OCI-LY7 (cell line): ENCODE data around the gene PTDSS2. TPM values are rescaled to one million over a fixed set of nuclear protein-coding genes. Genes with fewer than 3 reads are reported as not detected.

Experiments used
- BruUV-seq: library from RNA; stranded (reverse); fragments of 400-500 nt; replicated peaks from 2 replicates; lab custom pipeline; 2021; lab: Mats Ljungman, UMichigan
- CTCF ChIA-PET: fragments of 300-600 bp; sonication (Branson Sonifier 250); formaldehyde crosslinking; loops from one replicate; lab custom pipeline; 2022; ENCODE audit warnings: antibody characterized with exemption; ENCODE audit not compliant: unreplicated experiment; lab: Charles Lee
- POLR2A ChIA-PET: fragments of 300-600 bp; sonication (Branson Sonifier 250); formaldehyde crosslinking; loops from one replicate; lab custom pipeline; 2022; ENCODE audit warnings: antibody characterized with exemption; lab: Charles Lee
- DNase-seq: peaks from one replicate; pipeline ENCODE4 v3.0.0-alpha.2; 2015; ENCODE audit warnings: low spot score
- H2AFZ ChIP-seq: fragments of 200-600 bp; sonication (generic), shearing (Covaris generic); 2 replicates; pipeline ENCODE4 v1.6.1; 2014; ENCODE audit warnings: mild to moderate bottlenecking, antibody characterized with exemption, low read length, moderate library complexity
- H3K27ac ChIP-seq: fragments of 200-600 bp; sonication (generic); 2 replicates; pipeline ENCODE4 v1.5.1; 2014; ENCODE audit warnings: mixed run types, low read depth, mild to moderate bottlenecking, moderate library complexity, low read length, inconsistent platforms; ENCODE audit not compliant: poor library complexity, severe bottlenecking
- H3K36me3 ChIP-seq: fragments of 200-600 bp; sonication (generic); 2 replicates; pipeline ENCODE4 v1.6.1; 2014; ENCODE audit warnings: mild to moderate bottlenecking, antibody characterized with exemption, low read length, moderate library complexity, mixed read lengths; ENCODE audit not compliant: insufficient read depth
- H3K4me1 ChIP-seq: fragments of 200-600 bp; sonication (generic); 2 replicates; pipeline ENCODE4 v1.5.1; 2014; ENCODE audit warnings: mild to moderate bottlenecking, low read length; ENCODE audit not compliant: insufficient read depth, poor library complexity, severe bottlenecking
- H3K4me2 ChIP-seq: fragments of 200-600 bp; sonication (generic); 2 replicates; pipeline ENCODE4 v1.6.1; 2014; ENCODE audit warnings: mild to moderate bottlenecking, low read length
- H3K4me3 ChIP-seq: fragments of 200-600 bp; sonication (generic); 2 replicates; pipeline ENCODE4 v1.5.1; 2014; ENCODE audit warnings: mild to moderate bottlenecking, low read depth, low read length; ENCODE audit not compliant: poor library complexity, severe bottlenecking
- H3K79me2 ChIP-seq: fragments of 200-600 bp; sonication (generic); 2 replicates; pipeline ENCODE4 v1.6.1; 2016; ENCODE audit warnings: low read depth, mild to moderate bottlenecking, low read length, moderate library complexity, mixed read lengths; ENCODE audit not compliant: insufficient read depth
- H3K9me2 ChIP-seq: fragments of 200-600 bp; sonication (generic); 2 replicates; pipeline ENCODE4 v1.6.1; 2016; ENCODE audit warnings: mild to moderate bottlenecking, low read length, mixed read lengths; ENCODE audit not compliant: insufficient read depth
- H3K9me3 ChIP-seq: fragments of 200-600 bp; sonication (generic); 2 replicates; pipeline ENCODE4 v1.6.1; 2014; ENCODE audit warnings: mild to moderate bottlenecking, mixed run types, low read length, mixed read lengths
- H4K20me1 ChIP-seq: fragments of 200-600 bp; sonication (generic); 2 replicates; pipeline ENCODE4 v1.6.1; 2014; ENCODE audit warnings: mild to moderate bottlenecking, antibody characterized with exemption, low read length, moderate library complexity, mixed read lengths; ENCODE audit not compliant: insufficient read depth
- CTCF ChIP-seq: fragments of 200-600 bp; sonication (generic); conservative IDR thresholded peaks from 2 replicates; pipeline ENCODE4 v1.5.1; 2014; ENCODE audit warnings: mild to moderate bottlenecking, antibody characterized with exemption, low read length, moderate library complexity, mixed read lengths
- EZH2phosphoT487 ChIP-seq: fragments of 200-600 bp; sonication (generic); IDR thresholded peaks from 2 replicates; pipeline ENCODE4 v1.6.1; 2018; ENCODE audit warnings: low read depth, borderline replicate concordance, mild to moderate bottlenecking, mixed run types, antibody characterized with exemption, low read length, moderate library complexity, mixed read lengths
- intact Hi-C: fragments of 100-400 bp; cut with micrococcal nuclease; formaldehyde crosslinking; loops from one replicate; pipeline ENCODE4 v1.10.0; 2022; ENCODE audit not compliant: unreplicated experiment
- small RNA-seq: library from RNA; depleted of rRNA; stranded (forward); fragments of <200 nt; gene quantifications from one replicate; pipeline ENCODE3, GENCODE V24; 2014
- total RNA-seq, 2 experiments: library from RNA; depleted of rRNA in 1 of 2; stranded (reverse); fragments of >200 nt in 1 of 2; shearing (Covaris generic) in 1 of 2; gene quantifications; 2 replicates each; pipeline ENCODE4 v1.2.3, GENCODE V29; 2014 to 2022

The PTDSS2 gene
- total RNA-seq, 2 experiments from 2014 or later = 27.8 to 32.7 TPM

GRCh38 chr11:538431-539051, 88.5 kb downstream of the PTDSS2 start:
- ChIA-PET POLR2A (no interaction called here), CTCF (no interaction called here)
- TF ChIP-seq CTCF (no peak), EZH2phosphoT487 (no peak)
- Histone ChIP-seq H3K9me3 (no peaks in the 10 kb centered on the region), H3K27ac (no peak overlapping the region), H3K4me3 (peak overlapping the region; percentile 77), H3K9me2 (no peaks in the 10 kb centered on the region), H3K4me2 (peak overlapping the region; percentile 94), H3K79me2 (no peaks in the 10 kb centered on the region), H4K20me1 (no peaks in the 10 kb centered on the region), H2AFZ (no peak overlapping the region), H3K4me1 (peaks cover 32% of the 10 kb centered on the region), H3K36me3 (peaks cover 3% of the 10 kb centered on the region; the same call in 1 of the 2 replicates)
- BruUV-seq = no TSS peak
- DNase-seq = no peak
- intact Hi-C loops = loop anchor here (5.0 kb wide), 1 partner anchor 91 kb away; no protein-coding TSS in a partner anchor

- TF ChIP-seq EZH2phosphoT487 = no peak
- TF ChIP-seq CTCF = no peak
- no peaks in the 10 kb centered on the region for H3K79me2 ChIP-seq
- no peaks in the 10 kb centered on the region for H3K9me2 ChIP-seq
- no peaks in the 10 kb centered on the region for H4K20me1 ChIP-seq
- POLR2A ChIA-PET = no interaction called here
- no peak overlapping the region for H3K4me2 ChIP-seq
- no peak for DNase-seq
- peaks cover 24% of the 10 kb centered on the region for H3K4me1 ChIP-seq
- H3K4me3 ChIP-seq = no peak overlapping the region
- intact Hi-C loops = loop anchor here (5.0 kb wide), 1 partner anchor 93 kb away; no protein-coding TSS in a partner anchor
- no peaks in the 10 kb centered on the region for H3K9me3 ChIP-seq
- no peak overlapping the region for H3K27ac ChIP-seq
- no peak overlapping the region for H2AFZ ChIP-seq
- CTCF ChIA-PET = interaction anchor here (0.6 kb wide), 1 partner anchor 217 kb away, joined by 3 read pairs; no protein-coding TSS in a partner anchor
- H3K36me3 ChIP-seq = no peaks in the 10 kb centered on the region
- BruUV-seq = no TSS peak
Observed at GRCh38 chr11:539971-540481, 89.9 kb downstream of the PTDSS2 start.

Small RNA genes within 50 kb of the gene (small RNA-seq; reads per million reads assigned to genes)
- gene RN7SL838P = not detected

Other genes with a start within 250 kb of the PTDSS2 start
- 12.3 and 16.2 TPM in 2 replicates for gene BET1L, start 242.9 kb upstream of the PTDSS2 start, total RNA-seq (2014; rRNA removed; shearing (Covaris generic))
- 45.5 and 47.4 TPM in 2 replicates for gene BET1L, start 242.9 kb upstream of the PTDSS2 start, total RNA-seq (2022)
- gene RIC8A, start 242.6 kb upstream of the PTDSS2 start, total RNA-seq (2014; rRNA removed; shearing (Covaris generic)) = 125 and 136 TPM in 2 replicates
- 92.0 and 97.6 TPM in 2 replicates for gene RIC8A, start 242.6 kb upstream of the PTDSS2 start, total RNA-seq (2022)
- 8.5 and 10.3 TPM in 2 replicates for gene SIRT3, start 213.9 kb upstream of the PTDSS2 start, total RNA-seq (2014; rRNA removed; shearing (Covaris generic))
- gene SIRT3, start 213.9 kb upstream of the PTDSS2 start, total RNA-seq (2022) = 18.5 and 21.0 TPM in 2 replicates
- 146 and 156 TPM in 2 replicates for gene PSMD13, start 213.3 kb upstream of the PTDSS2 start, total RNA-seq (2014; rRNA removed; shearing (Covaris generic))
- gene PSMD13, start 213.3 kb upstream of the PTDSS2 start, total RNA-seq (2022) = 134 and 154 TPM in 2 replicates
- 0.25 and 0.39 TPM in 2 replicates for gene NLRP6, start 171.9 kb upstream of the PTDSS2 start, total RNA-seq (2014; rRNA removed; shearing (Covaris generic))
- gene NLRP6, start 171.9 kb upstream of the PTDSS2 start, total RNA-seq (2022) = 0.65 and 2.0 TPM in 2 replicates
- gene PGGHG, start 161.2 kb upstream of the PTDSS2 start, total RNA-seq (2014; rRNA removed; shearing (Covaris generic)) = 6.3 and 7.0 TPM in 2 replicates
- 0.93 and 1.2 TPM in 2 replicates for gene PGGHG, start 161.2 kb upstream of the PTDSS2 start, total RNA-seq (2022)
- gene IFITM5, start 150.8 kb upstream of the PTDSS2 start, total RNA-seq (2014; rRNA removed; shearing (Covaris generic)) = not detected in 2 replicates
- gene IFITM5, start 150.8 kb upstream of the PTDSS2 start, total RNA-seq (2022) = not detected in 2 replicates
- 9.5 and 22.1 TPM in 2 replicates for gene IFITM2, start 142.5 kb upstream of the PTDSS2 start, total RNA-seq (2014; rRNA removed; shearing (Covaris generic))
- 110 and 117 TPM in 2 replicates for gene IFITM2, start 142.5 kb upstream of the PTDSS2 start, total RNA-seq (2022)
- 30.3 and 36.4 TPM in 2 replicates for gene IFITM1, start 136.2 kb upstream of the PTDSS2 start, total RNA-seq (2014; rRNA removed; shearing (Covaris generic))
- gene IFITM1, start 136.2 kb upstream of the PTDSS2 start, total RNA-seq (2022) = 72.4 TPM in 2 replicates
- gene IFITM3, start 129.4 kb upstream of the PTDSS2 start, total RNA-seq (2014; rRNA removed; shearing (Covaris generic)) = 0.95 and 1.5 TPM in 2 replicates
- 1.5 and 2.2 TPM in 2 replicates for gene IFITM3, start 129.4 kb upstream of the PTDSS2 start, total RNA-seq (2022)
- not detected in 2 replicates for gene B4GALNT4, start 80.8 kb upstream of the PTDSS2 start, total RNA-seq (2014; rRNA removed; shearing (Covaris generic))
- gene B4GALNT4, start 80.8 kb upstream of the PTDSS2 start, total RNA-seq (2022) = not detected in 2 replicates
- not detected in 2 replicates for gene PKP3, start 56.1 kb upstream of the PTDSS2 start, total RNA-seq (2014; rRNA removed; shearing (Covaris generic))
- not detected in 2 replicates for gene PKP3, start 56.1 kb upstream of the PTDSS2 start, total RNA-seq (2022)
- 36.9 and 57.2 TPM in 2 replicates for gene SIGIRR, start 35.3 kb upstream of the PTDSS2 start, total RNA-seq (2014; rRNA removed; shearing (Covaris generic))
- gene SIGIRR, start 35.3 kb upstream of the PTDSS2 start, total RNA-seq (2022) = 25.3 and 29.2 TPM in 2 replicates
- gene ANO9, start 8.3 kb upstream of the PTDSS2 start, total RNA-seq (2014; rRNA removed; shearing (Covaris generic)) = 22.2 and 25.7 TPM in 2 replicates
- gene ANO9, start 8.3 kb upstream of the PTDSS2 start, total RNA-seq (2022) = 27.6 and 28.2 TPM in 2 replicates
- gene RNH1, start 57.0 kb downstream of the PTDSS2 start, total RNA-seq (2014; rRNA removed; shearing (Covaris generic)) = 57.1 and 65.7 TPM in 2 replicates
- gene RNH1, start 57.0 kb downstream of the PTDSS2 start, total RNA-seq (2022) = 48.8 and 65.5 TPM in 2 replicates
- gene HRAS, start 85.3 kb downstream of the PTDSS2 start, total RNA-seq (2014; rRNA removed; shearing (Covaris generic)) = 53.0 and 67.8 TPM in 2 replicates
- gene HRAS, start 85.3 kb downstream of the PTDSS2 start, total RNA-seq (2022) = 40.1 and 46.9 TPM in 2 replicates
- gene LRRC56, start 87.2 kb downstream of the PTDSS2 start, total RNA-seq (2014; rRNA removed; shearing (Covaris generic)) = 1.2 and 1.6 TPM in 2 replicates
- gene LRRC56, start 87.2 kb downstream of the PTDSS2 start, total RNA-seq (2022) = 1.5 and 2.5 TPM in 2 replicates
- 4.7 and 7.5 TPM in 2 replicates for gene LMNTD2, start 110.5 kb downstream of the PTDSS2 start, total RNA-seq (2014; rRNA removed; shearing (Covaris generic))
- gene LMNTD2, start 110.5 kb downstream of the PTDSS2 start, total RNA-seq (2022) = 16.9 and 17.7 TPM in 2 replicates
- gene RASSF7, start 110.7 kb downstream of the PTDSS2 start, total RNA-seq (2014; rRNA removed; shearing (Covaris generic)) = 18.0 and 22.1 TPM in 2 replicates
- gene RASSF7, start 110.7 kb downstream of the PTDSS2 start, total RNA-seq (2022) = 11.8 and 15.1 TPM in 2 replicates
- gene PHRF1, start 126.2 kb downstream of the PTDSS2 start, total RNA-seq (2014; rRNA removed; shearing (Covaris generic)) = 23.3 and 25.6 TPM in 2 replicates
- 43.8 and 45.4 TPM in 2 replicates for gene PHRF1, start 126.2 kb downstream of the PTDSS2 start, total RNA-seq (2022)
- 18.7 and 20.9 TPM in 2 replicates for gene IRF7, start 165.7 kb downstream of the PTDSS2 start, total RNA-seq (2014; rRNA removed; shearing (Covaris generic))
- 15.8 and 16.6 TPM in 2 replicates for gene IRF7, start 165.7 kb downstream of the PTDSS2 start, total RNA-seq (2022)
- not detected in 2 replicates for gene CDHR5, start 174.7 kb downstream of the PTDSS2 start, total RNA-seq (2014; rRNA removed; shearing (Covaris generic))
- not detected in 2 replicates for gene CDHR5, start 174.7 kb downstream of the PTDSS2 start, total RNA-seq (2022)
- gene SCT, start 176.9 kb downstream of the PTDSS2 start, total RNA-seq (2014; rRNA removed; shearing (Covaris generic)) = not detected in 2 replicates
- gene SCT, start 176.9 kb downstream of the PTDSS2 start, total RNA-seq (2022) = not detected in 2 replicates
- 0.16 and 2.2 TPM in 2 replicates for gene DRD4, start 187.0 kb downstream of the PTDSS2 start, total RNA-seq (2014; rRNA removed; shearing (Covaris generic))
- gene DRD4, start 187.0 kb downstream of the PTDSS2 start, total RNA-seq (2022) = 3.1 and 3.5 TPM in 2 replicates
- 35.6 and 42.7 TPM in 2 replicates for gene DEAF1, start 244.9 kb downstream of the PTDSS2 start, total RNA-seq (2014; rRNA removed; shearing (Covaris generic))
- 63.0 and 66.2 TPM in 2 replicates for gene DEAF1, start 244.9 kb downstream of the PTDSS2 start, total RNA-seq (2022)
- gene TMEM80, start 245.5 kb downstream of the PTDSS2 start, total RNA-seq (2014; rRNA removed; shearing (Covaris generic)) = 52.8 and 56.8 TPM in 2 replicates
- 51.6 and 52.7 TPM in 2 replicates for gene TMEM80, start 245.5 kb downstream of the PTDSS2 start, total RNA-seq (2022)